Skin of body (tissue), 2 donors: Measurements from ENCODE around the gene RAVER2. TPM values are rescaled to one million over a fixed set of nuclear protein-coding genes. Genes with fewer than 3 reads are reported as not detected.
"Not testable (repeated sequence)": the region's sequence is repeated elsewhere in the genome, so short reads cannot be mapped to it uniquely, and the experiment has no call there.

Experiments
- DNase-seq: peaks from one replicate; lab custom pipeline; 2025; lab: John Stamatoyannopoulos, UW
- total RNA-seq: library from RNA; depleted of rRNA; stranded (reverse); fragments of >200 nt; gene quantifications from one replicate; pipeline ENCODE4 v1.2.3, GENCODE V29; 2014

The RAVER2 gene, protein sequence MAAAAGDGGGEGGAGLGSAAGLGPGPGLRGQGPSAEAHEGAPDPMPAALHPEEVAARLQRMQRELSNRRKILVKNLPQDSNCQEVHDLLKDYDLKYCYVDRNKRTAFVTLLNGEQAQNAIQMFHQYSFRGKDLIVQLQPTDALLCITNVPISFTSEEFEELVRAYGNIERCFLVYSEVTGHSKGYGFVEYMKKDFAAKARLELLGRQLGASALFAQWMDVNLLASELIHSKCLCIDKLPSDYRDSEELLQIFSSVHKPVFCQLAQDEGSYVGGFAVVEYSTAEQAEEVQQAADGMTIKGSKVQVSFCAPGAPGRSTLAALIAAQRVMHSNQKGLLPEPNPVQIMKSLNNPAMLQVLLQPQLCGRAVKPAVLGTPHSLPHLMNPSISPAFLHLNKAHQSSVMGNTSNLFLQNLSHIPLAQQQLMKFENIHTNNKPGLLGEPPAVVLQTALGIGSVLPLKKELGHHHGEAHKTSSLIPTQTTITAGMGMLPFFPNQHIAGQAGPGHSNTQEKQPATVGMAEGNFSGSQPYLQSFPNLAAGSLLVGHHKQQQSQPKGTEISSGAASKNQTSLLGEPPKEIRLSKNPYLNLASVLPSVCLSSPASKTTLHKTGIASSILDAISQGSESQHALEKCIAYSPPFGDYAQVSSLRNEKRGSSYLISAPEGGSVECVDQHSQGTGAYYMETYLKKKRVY
- total RNA-seq, result 17.5 TPM

DNA sequence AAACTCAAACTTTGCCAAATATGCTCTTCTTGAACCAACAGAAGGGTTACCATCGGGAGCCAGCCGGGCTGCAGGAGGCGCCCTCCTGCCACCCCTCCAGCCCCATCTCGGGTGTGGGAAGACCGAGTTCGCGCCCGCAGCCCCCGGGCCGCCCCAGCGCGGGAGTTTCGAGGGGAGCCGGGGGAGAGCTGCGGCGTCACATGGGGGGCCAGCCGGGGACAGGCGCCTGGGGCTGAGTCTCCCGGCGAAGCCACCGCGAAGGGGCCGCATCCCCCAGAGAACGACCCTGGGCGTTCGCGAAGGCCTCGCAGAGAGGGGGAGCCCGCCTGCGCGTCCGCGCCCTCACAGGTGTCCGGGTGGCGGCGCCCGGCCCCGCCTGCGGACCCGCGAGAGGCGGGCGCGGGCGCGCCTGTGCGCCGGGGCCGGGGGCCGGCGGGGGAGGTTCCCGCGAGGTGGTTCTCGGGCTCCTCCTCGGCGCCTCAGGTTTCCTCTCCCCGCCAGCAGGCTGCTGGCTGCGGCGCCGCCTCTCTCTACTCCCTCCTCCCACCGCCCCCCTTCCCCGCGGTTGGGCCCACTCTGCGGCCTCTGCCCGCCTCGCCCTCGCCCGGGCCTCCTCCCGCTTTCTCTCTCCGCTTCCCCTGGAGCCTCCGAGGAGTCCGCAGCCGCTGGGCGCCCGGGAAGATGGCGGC, at the start of gene RAVER2:
RAVER2 (plus strand) TSS at position 584 of the 689 bp plus-strand sequence; CDS start at position 682, 98 bp downstream.
- DNase-seq, result peak; percentile 53

DNA sequence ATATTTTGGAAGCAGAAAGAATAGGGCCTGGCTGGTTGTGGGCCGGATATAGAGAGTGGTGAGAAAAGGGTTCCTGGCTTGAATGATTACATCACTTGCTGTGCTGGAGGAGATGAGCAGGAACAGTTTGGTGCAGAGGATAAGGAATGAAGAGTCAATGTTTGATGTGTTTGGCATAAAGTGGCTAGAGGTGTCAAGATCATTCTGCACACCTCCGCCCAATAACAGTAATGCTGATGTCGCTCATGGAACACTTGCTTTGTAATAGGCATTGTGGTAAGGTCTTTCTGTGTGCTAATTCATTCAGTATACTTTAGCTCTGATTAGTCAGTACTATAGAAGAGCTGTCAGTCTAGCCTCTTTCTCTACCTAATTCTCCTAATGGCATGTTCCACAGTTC, 48.0 kb upstream of the RAVER2 start:
- no peak for DNase-seq

DNA sequence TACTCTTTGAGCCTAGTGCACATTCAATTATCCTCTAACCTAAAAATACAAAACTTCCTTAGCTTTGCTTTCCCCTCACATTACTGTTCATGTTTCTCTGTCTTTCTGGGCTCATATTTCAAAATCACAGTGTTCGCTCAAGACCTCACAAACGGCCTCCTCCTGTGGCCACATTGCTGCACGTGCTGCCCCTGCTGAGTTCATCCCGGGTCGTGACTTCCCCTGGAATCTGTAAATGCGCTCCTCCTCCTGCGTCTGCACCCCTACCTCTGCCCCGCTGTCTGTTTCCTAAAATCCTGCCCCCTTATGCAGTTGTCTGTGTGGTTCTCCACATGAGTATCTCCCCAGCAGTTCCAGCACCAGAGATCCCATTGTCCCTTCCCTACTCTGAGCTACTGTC, 45.5 kb upstream of the RAVER2 start:
- no peak for DNase-seq

DNA sequence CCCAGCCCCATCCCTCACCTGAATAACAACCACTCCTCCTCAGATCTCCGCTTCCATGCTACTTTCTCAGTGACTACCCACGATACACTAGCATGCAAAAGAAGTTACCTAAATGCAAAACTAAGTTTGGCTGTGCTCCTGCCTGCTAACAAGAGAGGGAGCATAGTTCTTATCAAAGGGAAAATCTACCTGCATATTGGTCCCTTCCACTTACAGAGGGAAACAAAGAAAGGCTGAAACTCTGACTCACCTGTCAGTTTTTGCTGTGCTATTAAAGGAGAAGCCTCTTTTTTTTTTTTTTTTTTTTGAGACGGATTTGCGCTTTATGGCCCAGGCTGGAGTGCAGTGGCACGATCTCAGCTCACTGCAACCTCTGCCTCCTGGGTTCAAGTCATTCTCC, 43.8 kb upstream of the RAVER2 start:
- no peak for DNase-seq

DNA sequence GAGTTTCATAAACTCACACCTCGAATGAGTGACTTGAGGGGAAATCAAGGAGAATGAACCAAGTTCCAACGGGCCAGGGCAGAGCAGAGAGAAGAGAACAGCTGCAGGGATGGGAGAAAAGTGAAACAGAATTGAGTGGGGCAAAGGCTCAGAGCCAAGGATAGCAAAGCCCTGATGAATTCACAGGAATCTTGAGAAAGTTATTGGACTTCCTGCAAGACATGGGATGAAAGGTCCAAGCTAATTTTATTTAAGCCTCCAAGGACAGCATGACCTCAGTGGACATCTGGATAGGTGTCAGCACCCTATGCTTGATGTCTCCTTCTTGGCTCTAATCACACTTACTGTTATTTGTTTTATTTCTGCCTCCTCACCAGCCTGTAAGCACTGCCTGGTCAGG, 43.0 kb upstream of the RAVER2 start:
- DNase-seq, result no peak

DNA sequence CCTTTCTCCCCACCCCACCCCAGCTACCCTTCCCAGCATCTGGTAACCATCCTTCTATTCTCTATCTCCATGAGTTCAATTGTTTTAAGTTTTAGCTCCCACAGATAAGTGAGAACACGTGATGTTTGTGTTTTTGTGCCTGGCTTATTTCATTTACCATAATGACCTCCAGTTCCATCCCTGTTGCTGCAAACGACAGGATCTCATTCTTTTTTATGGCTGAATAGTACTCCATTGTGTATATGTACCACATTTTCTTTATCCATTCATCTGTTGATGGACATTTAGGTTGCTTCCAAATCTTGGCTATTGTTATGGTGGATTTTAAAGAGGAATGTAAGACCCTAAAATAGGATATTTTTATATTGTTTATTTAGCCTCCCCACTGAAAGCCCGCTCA, 42.2 kb upstream of the RAVER2 start:
- DNase-seq, result not testable (repeated sequence)

DNA sequence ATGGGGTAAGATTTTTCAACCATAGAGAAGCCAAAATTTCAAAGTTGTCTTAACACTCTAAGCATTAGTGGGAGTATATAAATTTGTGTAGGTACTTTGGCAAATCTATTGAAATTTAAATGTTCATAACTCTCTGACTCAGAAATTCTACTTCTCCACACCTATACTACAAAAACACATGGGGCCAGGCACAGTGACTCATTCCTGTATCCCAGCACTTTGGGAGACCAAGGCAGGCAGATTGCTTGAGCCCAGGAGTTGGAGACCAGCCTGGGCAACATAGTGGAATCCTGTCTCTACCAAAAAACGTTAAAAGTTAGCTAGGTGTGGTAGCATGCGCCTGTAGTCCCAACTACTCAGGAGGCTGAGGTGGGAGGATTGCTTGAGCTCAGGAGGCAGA, 41.3 kb upstream of the RAVER2 start:
- DNase-seq, result no peak

DNA sequence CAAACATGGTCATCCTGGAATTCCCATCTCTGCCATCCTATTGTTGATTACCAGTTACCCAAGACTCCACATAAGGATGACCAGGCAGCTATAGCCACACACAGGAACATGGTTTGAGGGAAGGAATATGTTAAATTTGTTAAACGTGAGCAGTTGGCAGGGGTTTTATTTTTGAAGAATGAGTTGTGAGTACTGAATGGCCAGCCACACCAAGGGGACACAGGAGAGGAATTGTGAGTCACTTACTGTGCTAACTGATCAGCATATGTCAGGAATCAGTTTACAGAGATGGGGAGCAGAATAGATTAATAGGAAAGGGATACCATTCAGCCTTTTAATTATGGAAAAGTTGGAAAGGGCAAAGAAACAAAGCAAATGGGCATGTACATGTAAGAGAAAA, 39.3 kb upstream of the RAVER2 start:
- DNase-seq, result no peak

DNA sequence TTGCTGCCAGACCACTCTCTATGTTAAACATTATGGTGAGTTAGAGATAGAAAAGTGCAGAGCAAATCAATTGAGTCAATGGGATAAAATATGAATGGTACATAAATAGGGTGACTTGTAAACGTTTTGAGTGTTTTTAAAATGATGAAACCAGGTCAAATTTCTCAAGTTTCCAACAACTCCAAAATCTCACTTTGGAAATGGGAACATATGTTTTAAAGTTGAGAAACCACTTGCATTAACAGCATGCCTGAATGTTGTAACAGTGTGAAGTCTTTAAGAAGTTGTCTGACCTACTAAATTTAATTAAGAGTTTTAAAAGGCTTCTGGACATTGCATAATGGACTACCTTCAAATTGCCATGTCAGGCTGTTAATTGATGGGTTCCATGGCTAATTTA, 33.6 kb upstream of the RAVER2 start:
- DNase-seq, result no peak

DNA sequence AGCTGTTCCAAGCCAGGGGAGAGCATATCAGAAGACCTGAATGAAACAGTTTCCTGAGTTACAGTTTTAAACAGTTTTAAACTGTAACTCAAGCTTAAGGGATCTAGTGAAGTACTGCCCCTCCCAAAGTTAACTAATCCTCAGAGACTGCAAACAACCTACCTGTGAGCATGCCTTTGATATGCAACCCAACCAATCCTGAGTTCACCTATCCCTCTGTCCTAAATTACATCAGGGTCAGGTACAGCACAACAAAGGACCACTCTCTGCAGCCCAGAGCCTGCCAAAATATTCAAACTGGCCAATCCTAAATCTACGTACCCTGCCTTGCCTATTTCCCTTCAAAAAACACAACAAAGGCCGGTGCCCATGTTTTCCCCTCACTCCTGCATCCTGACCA, 32.8 kb upstream of the RAVER2 start:
- no peak for DNase-seq

DNA sequence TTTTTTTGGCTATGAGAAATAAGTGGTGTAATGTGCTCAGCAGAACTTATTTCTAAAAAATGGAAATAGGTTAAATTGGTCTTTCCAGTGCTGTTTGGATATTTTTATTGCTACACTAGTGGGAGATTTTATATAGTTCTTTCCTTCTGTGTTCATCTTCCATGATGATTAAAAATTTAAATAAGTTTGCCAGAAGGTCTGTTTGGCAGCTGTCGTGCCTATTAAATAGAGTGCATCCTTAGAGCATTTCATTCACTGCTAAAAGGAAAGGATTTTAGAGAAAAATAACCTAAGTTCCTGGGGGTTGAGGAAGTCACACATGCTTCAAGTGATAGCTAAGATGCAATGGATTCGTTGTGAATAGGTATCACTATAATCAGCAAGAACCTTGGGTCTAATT, 29.7 kb upstream of the RAVER2 start:
- no peak for DNase-seq

DNA sequence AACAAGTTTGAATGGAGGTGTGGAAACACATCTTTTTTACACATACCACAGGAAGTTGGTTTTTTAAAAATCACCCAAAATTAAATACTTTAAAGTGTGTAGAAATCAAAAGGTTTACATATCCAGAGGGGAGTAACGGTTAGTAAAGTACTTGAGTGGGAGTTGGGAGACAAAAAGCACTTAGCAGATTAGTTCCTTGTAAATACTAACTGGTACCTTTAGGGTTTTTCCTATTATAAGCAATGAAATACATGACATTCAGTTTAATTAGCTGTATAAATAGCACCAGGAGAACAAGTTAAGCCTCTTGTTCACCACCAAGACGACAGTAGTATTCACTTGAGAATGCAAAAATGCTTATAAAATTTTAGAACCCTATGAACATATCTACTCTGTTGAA, 23.7 kb upstream of the RAVER2 start:
- no peak for DNase-seq

DNA sequence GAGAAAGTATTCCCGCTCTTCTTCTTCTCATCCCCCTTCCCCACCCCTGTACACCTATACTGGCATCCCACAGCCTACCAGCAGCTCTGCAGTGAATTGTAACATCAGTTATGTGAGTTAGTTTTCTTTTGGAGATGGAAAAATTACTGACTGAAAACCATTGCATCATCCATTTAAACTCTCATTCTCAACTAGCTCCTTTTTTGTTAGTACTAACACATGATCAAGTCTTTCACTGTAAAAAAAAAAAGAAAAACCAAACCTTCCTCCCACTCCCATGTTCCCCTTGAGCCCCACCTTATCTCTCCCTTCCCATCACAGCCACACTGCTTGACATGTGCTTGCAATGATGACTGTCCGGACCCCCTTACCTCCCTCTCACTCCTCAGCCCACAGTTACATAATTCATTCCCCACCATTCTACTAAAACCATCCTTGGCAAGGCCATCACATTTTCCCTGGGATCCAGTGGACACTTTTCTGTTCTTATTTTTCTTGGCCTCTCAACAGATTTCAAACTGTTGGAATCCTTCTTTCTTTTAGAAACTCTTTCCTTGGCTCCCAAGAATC, 23.2 kb upstream of the RAVER2 start:
- no peak for DNase-seq

DNA sequence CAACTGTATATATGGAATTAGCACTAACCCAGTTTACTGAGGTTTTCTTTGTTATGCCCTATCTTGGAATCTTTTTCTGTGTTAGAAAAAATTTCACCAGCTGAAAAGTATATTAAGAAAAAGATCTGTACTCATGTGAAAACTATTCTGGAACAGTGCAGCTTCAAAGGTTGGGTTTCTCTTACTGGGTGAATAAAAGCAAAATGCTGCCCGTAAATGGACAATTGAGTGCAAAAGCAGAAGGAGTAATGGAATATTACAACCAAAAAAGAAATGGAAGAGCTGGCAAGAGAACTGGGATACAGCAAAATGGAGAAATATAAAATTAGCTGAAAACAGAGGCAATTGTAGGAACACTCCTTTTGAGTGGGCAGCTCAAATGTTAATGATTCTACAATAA, 17.0 kb upstream of the RAVER2 start:
- DNase-seq, result no peak

DNA sequence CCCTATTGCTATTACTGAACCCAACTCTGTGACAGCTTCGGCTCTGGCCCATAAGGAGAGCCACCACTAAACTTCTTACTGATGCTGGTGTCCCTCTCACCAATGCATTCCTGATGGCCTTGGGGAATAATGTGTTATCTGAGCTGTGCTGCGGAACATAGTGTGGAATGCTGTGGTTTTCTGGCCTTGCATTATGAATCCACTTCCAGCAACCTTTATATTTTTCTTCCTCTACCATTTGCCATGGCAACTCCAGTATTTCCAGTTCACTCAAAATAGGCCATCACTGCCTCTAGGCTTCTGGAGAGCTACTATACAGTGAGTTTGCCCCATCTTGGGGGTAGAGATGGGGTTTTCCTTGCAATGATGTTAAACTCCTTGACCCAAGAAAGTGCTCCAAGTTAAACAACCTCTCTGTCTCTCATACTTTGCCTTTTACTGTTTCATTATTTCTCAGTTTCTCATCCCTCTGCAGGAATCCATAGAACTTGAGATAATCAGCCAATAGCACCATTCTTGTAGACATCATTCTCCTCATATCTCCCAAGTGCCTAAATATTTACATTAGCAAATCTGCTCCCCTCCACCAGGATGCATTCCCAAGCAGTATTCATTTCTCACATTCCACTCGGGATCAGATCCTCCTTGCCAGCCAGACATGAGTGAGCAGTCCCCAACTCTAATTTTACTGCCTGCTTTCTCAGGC, 11.1 kb upstream of the RAVER2 start:
- no peak for DNase-seq

DNA sequence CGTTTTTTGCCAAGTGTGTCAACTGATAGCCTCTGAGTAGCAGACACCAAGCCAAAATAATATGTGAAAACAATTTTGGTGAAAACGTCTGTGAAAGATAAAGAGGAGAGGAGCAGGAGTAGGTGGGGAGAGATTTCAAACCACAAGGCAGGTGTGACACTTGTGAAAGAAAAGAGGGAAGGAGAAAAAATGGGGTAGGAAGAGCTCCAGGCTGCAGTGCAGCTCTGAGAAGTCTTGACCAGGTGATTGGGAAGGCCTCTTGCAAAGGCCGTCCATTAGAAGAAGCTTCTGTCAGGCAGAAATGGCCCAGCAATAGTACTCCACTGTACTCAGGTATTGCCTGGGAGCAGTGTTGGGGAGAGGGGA, 10.6 kb upstream of the RAVER2 start:
- DNase-seq, result no peak

DNA sequence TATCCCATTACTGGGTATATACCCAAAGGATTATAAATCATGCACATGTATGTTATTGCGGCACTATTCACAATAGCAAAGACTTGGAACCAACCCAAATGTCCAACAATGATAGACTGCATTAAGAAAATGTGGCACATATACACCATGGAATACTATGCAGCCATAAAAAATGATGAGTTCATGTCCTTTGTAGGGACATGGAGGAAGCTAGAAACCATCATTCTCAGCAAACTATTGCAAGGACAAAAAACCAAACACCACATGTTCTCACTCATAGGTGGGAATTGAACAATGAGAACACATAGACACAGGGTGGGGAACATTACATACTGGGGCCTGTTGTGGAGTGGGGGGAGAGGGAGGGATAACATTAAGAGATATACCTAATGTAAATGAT, 4.2 kb upstream of the RAVER2 start:
- not testable (repeated sequence) for DNase-seq

DNA sequence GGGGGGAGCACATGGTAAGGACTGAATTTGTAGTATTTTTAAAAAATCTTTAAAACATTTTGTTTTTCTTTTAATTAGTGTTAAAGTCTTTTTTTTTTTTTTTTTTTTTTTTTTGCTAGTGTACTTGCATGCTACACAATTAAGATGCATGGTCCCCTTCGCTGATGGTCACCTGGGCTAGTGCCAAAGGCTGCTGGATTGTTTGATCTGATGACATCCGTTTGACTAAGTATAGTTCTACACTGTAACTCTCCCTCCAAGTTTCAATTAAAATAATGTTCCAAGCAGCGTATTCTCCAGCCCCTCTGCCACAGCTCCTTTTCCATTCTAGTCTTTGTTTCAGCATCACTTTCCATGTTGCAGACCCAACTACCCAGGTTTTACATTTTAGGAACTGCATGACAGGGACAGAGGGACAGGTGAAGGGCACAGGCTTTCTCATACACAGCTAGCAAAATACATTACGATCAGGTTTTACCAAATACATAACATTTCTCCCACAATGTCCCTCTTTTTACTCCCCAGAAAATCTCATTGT, 852 bp upstream of the RAVER2 start:
- DNase-seq, result peak; percentile 5

DNA sequence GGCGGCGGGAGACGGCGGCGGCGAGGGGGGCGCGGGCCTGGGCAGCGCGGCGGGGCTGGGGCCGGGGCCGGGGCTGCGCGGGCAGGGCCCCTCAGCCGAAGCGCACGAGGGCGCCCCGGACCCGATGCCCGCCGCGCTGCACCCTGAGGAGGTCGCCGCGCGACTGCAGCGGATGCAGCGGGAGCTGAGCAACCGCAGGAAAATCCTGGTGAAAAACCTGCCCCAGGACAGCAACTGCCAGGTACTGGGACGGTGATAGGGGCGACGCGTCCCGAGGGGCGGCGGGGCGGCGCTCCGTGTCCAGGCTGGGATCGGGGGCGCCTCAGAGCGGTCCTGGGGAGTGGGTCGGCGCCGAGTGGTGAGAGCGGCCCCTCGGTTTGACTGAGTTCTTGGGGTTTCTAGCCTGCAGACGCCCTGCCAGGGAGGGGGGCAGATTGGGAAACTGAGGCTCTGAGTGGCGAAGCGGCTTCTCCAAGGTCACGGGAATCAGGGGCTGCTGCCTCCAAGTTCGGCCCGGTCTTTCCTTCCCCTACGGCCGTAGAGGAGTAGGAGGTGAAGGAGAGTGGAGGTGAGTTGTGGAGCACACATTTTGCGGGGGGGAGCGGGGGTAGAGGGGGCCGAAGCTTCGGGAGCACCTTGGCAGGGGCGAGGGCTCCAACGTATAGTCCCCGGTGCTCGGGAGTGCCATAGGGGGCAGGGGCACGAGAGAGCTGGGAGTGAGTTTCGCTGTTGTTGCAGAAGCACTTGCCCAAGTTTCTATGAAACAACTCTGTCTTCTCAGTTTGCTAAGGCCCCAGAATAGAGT, 508 bp downstream of the RAVER2 start:
- no peak for DNase-seq
